Lower leg skin (tissue), 4 donors: ENCODE results near the gene SFMBT2. TPM values are rescaled to one million over a fixed set of nuclear protein-coding genes. Genes with fewer than 3 reads are reported as not detected.

Experiments used
- DNase-seq, 2 donors: peaks; one replicate each; pipeline ENCODE4 v3.0.0-alpha.2; 2019; ENCODE audit warnings: low spot score in 2 of 2
- H3K4me3 ChIP-seq: fragments of 200-600 bp; sonication (generic); 2 replicates; pipeline ENCODE4 v1.5.1; 2017; ENCODE audit warnings: mild to moderate bottlenecking, low read depth; ENCODE audit not compliant: poor library complexity, severe bottlenecking
- POLR2A ChIP-seq, 2 donors: fragments of 450-650 bp; IDR thresholded peaks; one replicate each; pipeline ENCODE4 v1.6.1; 2016 to 2017; ENCODE audit warnings: antibody characterized with exemption in 2 of 2, mild to moderate bottlenecking in 1 of 2, moderate library complexity in 1 of 2
- WGBS, 2 donors: methylation state at CpG; one replicate each; pipeline ENCODE4 v1.1.5; 2018; 5-methylcytosine and 5-hydroxymethylcytosine counted together
- intact Hi-C: fragments of 100-400 bp; cut with DNase I; formaldehyde crosslinking; loops from one replicate; pipeline ENCODE4 v1.15.0; 2023; ENCODE audit warnings: low total_unique reads
- total RNA-seq, 4 donors: library from RNA; depleted of rRNA; stranded (reverse); fragments of >200 nt; gene quantifications; one replicate each; pipeline ENCODE4 v1.1.0, GENCODE V29; 2016
- TF ChIP-seq, protein P1 (sequence below), 3 donors: fragments of 450-650 bp; IDR thresholded peaks; one replicate each; pipeline ENCODE4 v1.5.1; 2016; ENCODE audit warnings: antibody characterized with exemption in 3 of 3, mild to moderate bottlenecking in 3 of 3, moderate library complexity in 2 of 3

Gene SFMBT2
- total RNA-seq, 4 donors from 2014 or later: 0.42 to 3.3 (median 1.9) TPM

DNA sequence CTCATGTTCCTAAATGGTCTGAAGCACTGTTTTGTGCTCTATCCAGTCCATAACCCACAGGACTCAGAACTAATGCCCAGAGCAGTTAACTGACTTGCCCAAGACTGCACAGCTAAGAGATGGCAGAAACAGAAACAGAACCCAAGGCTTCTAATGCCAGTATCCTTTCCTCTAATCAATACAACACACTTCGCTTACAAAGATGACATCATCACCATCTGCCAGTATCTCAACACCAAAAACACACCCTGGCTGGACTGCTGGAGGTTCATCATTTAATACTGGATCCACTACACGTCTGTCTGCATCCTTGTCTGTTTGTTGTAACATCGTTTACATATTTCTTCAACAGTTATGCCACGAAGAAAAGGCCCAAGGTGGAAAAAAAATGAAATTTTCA, 165.3 kb downstream of the SFMBT2 start:
- 92% methylated on average over 4 of the region's 4 CpGs for WGBS, 2 donors
- H3K4me3 ChIP-seq: no peak overlapping the region
- intact Hi-C loops: no loop called here
- TF ChIP-seq POLR2A (IDR thresholded peaks at IDR 0.05): no peak
- TF ChIP-seq, protein P1, sequence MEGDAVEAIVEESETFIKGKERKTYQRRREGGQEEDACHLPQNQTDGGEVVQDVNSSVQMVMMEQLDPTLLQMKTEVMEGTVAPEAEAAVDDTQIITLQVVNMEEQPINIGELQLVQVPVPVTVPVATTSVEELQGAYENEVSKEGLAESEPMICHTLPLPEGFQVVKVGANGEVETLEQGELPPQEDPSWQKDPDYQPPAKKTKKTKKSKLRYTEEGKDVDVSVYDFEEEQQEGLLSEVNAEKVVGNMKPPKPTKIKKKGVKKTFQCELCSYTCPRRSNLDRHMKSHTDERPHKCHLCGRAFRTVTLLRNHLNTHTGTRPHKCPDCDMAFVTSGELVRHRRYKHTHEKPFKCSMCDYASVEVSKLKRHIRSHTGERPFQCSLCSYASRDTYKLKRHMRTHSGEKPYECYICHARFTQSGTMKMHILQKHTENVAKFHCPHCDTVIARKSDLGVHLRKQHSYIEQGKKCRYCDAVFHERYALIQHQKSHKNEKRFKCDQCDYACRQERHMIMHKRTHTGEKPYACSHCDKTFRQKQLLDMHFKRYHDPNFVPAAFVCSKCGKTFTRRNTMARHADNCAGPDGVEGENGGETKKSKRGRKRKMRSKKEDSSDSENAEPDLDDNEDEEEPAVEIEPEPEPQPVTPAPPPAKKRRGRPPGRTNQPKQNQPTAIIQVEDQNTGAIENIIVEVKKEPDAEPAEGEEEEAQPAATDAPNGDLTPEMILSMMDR (IDR thresholded peaks at IDR 0.05): no peak
- DNase-seq: no peak

- no peak overlapping the region for H3K4me3 ChIP-seq
- no peak for DNase-seq
- TF ChIP-seq, protein P1 (IDR thresholded peaks at IDR 0.05): no peak
- TF ChIP-seq POLR2A (IDR thresholded peaks at IDR 0.05): no peak
- intact Hi-C loops: loop anchor here (5.0 kb wide), 1 partner anchor 1378 kb away; no protein-coding TSS in a partner anchor
- 52 to 55% methylated on average over 3 of the region's 3 CpGs for WGBS, 2 donors
Measured at GRCh38 chr10:7243873-7244272, 167.0 kb downstream of the SFMBT2 start.

- DNase-seq: no peak
- intact Hi-C loops: loop anchor here (5.0 kb wide), 1 partner anchor 1379 kb away; no protein-coding TSS in a partner anchor
- H3K4me3 ChIP-seq: no peak overlapping the region
- 87 to 92% methylated on average over 6 of the region's 6 CpGs for WGBS, 2 donors
- TF ChIP-seq POLR2A (IDR thresholded peaks at IDR 0.05): no peak
Measured at GRCh38 chr10:7243139-7243538, 167.7 kb downstream of the SFMBT2 start.

DNA sequence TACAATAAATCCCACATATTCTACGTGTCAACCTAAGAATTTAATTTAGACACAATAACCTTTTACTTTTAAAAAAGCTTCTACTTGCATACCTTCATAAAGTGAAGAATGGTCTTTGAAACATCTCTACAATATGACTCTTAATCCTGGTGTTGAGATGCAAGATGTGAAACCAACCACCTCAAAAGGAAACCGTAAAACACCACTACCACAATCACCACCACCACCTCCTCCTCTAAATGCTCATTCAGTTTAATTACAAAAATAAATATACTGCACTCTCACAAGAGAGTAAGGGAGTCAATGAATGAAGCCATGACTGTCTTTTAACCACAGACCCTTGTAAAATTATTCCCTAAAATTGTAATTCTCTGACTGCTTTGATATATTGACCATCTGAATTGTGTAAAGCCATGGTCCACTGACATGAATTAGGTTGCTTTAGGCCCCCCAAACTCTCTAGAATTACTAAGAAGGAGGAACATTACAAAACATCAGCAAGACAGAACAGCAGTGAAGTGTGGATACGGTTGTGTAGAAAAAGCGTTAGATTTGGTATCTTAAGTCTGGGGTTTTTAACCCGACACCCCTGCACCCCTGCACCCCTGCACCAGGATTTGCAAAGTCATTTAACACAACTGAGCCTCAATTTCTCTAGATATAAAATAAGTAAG, 171.4 kb downstream of the SFMBT2 start:
- DNase-seq: no peak
- TF ChIP-seq, protein P1 (IDR thresholded peaks at IDR 0.05): no peak
- TF ChIP-seq POLR2A (IDR thresholded peaks at IDR 0.05): no peak
- intact Hi-C loops: no loop called here
- no peak overlapping the region for H3K4me3 ChIP-seq
- WGBS, 2 donors: 63 to 81% methylated on average over 5 of the region's 5 CpGs

DNA sequence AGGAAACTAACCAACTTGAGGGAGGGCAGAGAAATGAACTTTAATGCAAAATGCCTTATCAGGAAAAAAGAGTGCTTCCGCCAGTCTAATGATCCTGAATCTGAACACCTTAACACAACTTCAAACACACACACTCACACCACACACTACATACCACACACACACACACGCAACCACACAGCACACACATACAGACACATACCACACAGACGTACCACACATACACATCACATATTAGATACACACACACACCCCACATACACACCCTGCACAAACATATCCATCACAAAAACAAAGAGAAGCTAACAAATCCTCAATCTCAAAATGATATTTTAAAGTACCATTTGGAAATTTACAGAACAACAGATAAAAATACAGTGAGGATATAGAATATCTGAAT, 175.5 kb downstream of the SFMBT2 start:
- intact Hi-C loops: no loop called here
- TF ChIP-seq, protein P1 (IDR thresholded peaks at IDR 0.05): no peak
- no peak for TF ChIP-seq POLR2A (IDR thresholded peaks at IDR 0.05)
- DNase-seq: no peak
- WGBS, 2 donors: 96% methylated on average over 3 of the region's 3 CpGs
- no peak overlapping the region for H3K4me3 ChIP-seq

- DNase-seq: no peak
- WGBS, 2 donors: 90 to 91% methylated on average over 3 of the region's 3 CpGs
- intact Hi-C loops: no loop called here
- H3K4me3 ChIP-seq: no peak overlapping the region
- no peak for TF ChIP-seq POLR2A (IDR thresholded peaks at IDR 0.05)
- TF ChIP-seq, protein P1 (IDR thresholded peaks at IDR 0.05): no peak
Measured at GRCh38 chr10:7234109-7234508, 176.7 kb downstream of the SFMBT2 start.
